T-helper 2 cell (primary cell): Measurements from ENCODE around the gene ENDOD1.

Experiments
- DNase-seq, 5 experiments: peaks; one replicate each; pipeline versions ENCODE4 v3.0.0 to v3.0.0-alpha.2; 2012 to 2022

The ENDOD1 gene

DNA sequence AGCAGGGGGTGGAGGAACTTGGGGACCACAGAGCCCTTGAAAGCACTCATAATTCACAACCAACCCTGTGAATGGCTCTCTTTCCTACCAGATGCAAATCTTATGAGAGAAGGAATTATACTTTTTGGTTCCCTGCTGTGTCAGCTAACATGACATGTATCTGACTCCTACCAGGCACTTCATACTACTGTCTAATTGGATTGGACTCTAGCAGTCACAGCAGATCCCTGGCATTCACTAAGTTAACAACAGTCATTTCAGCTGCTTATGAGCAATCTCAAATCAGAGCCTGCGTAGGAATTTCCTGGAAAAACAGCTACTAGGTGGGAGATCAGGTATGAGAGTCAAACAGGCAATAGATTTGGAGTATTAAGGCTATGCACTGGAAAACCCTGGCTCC lies 11.1 kb upstream of the ENDOD1 start:
- DNase-seq: no peak

DNA sequence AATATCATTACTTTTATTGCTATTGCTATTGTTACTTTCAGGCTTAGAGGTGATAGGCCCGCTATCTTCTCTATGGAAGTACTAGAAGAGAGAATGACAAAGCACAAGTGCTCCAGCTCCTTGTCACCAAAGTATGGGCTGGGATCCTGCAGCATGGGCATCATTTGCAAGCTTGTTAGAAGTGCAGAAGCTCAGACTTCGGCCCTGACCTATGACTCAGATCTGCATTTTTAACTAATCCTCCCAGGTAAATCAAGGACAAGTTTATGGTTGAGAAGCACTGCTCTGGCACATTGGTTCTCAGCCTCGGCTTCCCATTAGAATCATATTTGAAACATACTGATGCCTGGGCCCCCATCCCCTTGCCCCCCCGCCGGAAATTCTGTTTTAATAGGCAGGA lies 8.6 kb upstream of the ENDOD1 start:
- DNase-seq: no peak

DNA sequence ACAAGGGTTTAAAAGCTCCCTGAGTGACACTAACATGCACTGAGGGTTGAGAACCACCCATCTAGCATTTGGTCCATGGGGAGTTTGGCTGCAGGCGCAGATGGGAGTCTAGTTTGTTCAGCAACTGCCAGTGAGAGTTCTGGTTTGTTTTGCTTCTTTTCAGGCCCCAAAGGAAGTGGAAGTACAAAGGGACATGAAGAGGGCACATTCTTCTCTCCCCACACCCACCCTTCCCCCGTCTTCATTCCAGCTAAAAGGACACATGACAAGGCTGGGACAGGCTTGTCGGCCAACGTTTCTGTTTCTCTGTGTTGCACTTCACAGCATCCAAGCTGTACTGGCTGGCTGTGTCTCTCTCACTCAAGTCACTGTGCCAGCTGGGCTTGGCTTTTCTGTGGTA lies 8.2 kb upstream of the ENDOD1 start:
- no peak for DNase-seq

DNA sequence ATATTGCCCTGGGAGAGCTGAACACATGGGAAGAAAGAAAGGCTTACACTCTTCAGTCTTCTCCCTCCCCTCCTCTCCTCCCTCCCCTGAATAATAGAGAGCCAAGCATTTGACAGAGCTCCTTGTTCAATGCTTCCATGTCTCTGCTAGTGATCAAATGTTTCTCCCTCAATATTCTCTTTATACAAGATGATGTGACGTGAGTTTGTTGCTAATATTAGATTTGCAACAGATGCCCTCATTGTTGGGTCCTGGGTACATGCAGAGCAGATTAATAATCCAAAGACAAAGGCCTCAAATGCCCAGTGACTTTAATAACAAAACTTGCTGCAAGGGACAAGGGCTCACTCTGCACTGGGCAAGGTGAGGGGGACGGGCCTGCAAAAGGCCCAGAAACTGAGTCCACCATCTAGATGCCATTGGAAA lies 7.1 kb upstream of the ENDOD1 start:
- DNase-seq: no peak

DNA sequence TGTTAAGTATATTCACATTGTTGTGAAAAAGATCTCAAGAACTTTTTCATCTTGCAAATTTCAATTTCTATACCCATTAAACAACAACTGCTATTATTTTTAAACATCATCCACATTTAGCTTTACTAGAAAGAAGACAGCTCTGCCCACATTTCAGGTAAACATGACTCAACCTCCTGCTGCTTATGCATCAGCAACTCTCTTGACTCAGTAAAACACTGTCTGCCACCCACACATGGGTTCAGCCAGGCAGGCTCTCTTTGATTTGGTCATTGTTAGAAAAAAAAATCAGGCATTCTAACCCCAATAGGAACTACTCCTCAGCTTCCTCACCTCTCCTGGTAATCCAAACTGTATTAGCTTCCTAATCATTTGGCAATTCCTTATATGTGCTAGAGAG lies 5.1 kb upstream of the ENDOD1 start:
- DNase-seq: peak in 2 of 5 experiments; percentile 32 to 70

DNA sequence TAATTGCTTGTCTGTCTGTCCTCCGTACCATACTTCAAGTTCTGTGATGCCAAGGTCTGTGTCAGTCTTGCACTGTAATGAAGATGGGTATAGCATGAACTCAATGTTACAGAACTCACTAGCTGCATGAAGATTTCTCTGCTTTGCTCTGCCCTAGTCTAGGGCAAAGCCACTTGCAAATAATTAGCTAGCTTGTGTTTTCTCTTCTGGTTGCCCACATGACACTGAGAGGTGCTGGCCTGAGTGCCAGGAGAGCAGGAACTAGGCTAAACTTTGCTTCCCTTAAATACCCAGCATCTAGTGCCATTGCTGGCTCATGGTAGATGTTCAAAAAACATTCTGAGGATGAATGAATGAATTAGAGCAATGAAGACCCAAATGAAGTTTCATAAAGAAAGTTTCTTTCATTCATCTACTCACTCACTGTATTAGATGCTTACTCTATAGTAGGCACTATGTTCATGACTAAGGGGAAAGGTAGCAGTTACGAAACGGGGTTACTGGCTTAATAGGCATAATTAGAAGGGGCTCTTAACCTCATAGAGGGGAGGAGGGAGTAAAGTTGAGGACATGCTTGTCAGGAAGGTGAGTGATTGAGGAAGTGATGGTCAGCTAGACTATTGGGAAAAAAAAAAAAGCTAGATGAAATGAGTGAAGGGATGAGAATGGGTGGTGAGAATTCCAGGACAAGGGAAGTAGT lies 4.4 kb upstream of the ENDOD1 start:
- DNase-seq: no peak

DNA sequence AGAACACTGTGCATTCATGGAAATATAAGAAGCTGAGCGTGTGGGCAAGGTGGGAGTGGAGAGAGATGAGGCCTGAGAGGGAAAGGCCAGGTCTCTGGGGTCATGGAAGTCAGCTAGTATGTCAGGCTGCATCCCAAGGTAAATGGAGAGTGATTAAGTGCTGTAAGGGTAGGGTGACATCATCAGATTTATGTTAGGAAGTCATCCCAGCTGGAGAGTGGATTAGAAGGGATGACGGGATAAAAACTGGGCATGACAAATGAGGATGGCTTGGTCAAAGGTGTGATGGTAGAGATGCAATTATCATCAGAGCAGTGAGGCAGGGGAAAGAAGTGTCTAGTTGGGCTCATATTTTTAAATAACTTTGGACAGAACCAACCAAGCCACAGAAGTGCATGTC lies 3.5 kb upstream of the ENDOD1 start:
- DNase-seq: no peak

DNA sequence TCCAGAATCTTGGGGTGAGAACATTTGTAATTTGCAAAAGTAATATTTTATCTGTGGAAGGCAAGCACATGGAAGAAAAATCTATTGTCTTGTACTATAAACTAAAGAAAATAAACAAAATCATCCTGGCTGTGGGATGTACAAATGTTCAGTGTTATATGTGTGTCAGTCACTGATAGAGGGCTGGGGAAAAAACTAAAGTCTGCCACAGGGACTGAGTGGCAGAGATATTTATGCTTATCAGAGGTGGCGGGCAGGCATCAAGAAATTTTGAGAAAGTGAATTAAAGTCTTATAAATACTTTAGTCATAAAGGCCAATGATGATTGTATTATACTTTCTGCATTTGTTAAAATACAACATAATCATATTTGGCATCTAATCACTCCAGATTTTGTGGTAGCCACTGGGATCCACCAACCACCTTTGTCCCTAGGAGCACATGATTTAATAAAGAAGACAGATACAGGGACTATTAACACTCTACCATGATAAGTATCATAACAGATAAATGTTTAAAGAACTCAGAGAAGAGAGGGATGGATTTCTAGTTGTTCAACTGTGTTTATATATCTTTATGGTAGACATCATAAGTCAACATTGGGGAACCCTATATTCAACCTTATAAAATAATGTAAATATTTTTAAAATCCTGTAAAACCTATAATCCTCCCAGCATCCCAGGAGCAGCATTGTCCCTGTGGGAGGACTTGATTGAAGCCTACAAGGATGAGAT lies 2.6 kb upstream of the ENDOD1 start:
- no peak for DNase-seq

DNA sequence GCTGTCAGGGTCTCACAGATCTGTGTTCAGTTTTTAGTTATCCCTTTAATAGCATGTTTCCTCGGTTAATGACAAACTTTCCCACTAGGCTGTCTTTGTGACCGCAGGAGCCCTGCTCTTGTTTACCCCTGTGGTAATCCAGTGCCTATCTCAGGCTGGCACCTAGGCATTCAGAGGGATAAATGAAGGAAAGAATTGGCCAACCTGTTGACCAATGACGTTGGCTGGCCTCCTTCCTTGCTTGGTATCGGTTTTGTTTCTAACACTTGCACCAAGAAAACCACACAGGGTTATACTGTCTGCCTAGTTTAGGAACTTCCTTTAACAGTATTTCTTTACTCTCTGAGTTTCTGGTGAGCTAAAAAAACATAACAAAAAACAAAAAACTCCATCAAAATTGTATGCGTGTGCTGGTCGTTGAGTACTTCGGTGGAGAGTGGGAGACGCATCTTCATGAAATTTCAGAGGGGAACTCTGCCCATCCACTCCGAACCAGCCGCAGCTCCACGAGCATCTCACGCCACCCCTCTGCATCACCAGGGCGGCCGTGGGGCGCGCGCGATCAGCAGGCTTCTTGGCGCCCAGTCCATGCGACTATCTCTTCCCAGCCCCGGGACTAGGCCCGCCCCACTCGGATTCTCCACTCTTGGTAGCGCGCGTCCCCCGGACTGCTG lies 563 bp upstream of the ENDOD1 start:
- peak in 2 of 5 experiments; percentile 52 to 83 for DNase-seq

DNA sequence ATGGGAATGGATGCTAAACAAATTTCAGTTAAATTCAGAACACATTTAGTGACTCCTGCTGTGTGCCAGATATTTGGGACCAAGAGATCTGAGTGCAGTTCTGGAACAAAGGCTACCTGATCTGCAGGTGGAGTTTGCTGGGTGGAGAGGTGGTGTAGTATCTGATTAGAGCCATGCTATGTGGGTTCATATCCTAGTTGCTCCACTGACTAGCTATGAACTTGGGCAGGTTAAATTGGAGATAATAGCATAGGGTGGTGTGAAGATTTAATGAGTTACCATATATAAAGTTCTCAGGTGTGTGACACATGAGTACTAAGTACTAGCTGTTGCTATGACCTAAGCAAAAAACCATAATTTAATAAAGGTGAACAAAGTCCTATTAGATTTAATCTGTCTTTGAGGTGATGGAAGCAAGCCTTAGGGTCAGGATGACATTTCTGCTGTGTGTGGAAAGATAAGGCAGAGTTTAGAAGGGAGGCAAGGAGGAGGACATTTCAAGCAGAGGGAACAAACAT lies 2.1 kb downstream of the ENDOD1 start:
- no peak for DNase-seq

DNA sequence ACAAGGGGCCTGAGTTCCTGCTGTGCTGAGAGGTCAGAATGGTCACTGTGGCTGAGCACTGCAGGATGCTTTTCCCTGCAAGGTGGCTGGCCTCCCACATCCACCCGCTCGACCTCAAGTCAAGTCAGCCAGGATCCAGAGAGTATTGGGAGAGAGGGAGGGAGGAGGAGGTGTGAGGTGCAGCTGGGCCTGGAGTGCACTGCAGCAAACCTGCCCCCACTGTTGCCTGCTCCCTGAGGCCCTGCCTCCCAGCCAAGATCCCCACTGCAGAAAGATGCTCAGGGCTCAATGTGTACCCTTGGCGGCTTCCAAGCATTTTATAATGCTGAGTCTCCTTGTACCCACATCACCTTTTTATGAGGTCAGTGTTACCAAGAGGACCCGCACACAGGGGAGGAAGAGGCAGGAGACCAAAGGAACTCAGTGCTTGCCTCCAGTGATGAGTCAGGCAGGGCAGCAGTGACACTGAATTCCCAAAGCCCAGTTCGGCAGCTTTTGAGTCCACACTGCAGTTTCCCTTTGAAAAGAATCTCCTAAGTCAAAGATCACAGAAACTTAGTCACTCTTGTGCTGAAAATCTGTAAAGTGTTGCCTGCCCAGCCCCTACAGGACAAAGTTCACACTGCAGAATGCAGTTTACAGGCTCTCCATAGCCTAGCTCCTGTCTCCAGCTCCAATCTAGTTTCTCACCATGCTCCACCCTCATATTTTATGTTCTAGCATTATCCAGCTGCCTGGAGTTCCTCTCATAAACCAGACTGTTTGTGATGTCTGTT lies 3.1 kb downstream of the ENDOD1 start:
- DNase-seq: peak in 2 of 5 experiments; percentile 16 to 65

DNA sequence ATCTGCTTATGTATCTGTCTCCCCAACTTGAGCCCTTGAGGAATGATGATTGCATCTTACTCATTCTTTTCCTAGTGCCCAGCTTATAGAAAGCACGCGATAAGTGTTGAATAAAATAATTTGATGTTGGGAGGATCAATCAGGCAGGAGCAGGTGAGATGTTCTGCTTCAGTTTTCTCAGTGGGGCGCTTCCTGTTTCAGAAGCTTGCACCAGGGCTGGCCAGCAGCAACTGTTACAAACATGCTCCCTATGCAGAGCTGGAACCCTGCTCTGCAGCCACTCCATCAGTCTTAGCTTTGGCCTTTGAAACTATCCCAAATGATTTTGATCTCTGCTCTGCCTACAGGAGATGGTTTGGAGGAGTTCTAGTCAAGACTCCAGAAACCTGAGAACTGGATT lies 3.9 kb downstream of the ENDOD1 start:
- DNase-seq: no peak

DNA sequence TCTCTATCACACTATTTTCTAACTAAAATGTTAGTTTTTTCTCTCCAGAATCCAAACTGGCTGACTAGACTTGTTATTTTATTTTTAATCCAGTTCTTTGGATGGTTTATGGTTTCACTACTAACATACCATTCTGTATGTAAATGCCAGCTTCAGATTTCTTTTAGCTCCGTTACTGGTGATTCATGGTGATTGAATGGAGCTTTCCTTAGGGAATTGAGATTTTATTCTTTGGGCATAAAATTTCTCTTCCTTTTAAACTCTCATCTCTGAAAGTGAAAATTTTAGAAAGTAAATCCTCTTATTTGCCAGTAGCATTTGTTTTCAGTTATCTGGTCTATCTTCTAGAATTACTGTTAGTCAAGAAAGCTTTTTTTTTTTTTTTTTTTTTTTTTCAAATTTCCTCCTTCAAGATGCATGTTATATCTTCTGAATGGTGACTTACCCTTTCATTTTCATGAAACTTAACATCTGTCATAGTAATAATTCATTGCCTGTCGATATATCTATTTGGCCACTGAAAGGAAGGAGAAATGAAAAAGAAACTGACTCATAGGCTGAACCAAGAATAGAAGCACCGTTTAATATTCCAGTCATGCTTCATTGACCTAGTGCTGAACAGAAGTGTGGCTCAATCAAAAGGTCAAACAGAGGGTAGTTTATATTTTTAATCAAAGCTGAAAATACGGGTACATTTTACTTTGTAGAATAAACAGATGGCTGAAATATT lies 6.4 kb downstream of the ENDOD1 start:
- DNase-seq: peak in 1 of 5 experiments; percentile 76

DNA sequence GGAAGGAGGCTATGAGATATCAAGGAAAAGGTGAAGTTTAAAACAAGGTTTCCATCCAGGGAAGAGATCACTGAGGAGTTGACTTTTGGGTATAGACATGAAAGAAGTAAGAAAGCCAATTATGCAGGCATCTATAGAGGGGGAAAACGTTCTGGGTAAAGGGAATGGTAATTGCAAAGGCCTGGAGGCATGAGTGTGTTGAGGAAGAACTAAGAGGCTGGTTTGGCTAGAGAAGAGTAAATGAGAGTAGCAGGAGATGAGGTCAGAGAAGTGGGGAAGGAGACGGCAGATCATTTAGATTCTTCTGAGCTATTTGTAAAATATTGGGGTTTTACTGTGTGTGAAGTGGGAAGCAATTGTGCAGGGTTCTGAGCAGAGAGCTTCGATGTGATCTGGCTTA lies 7.6 kb downstream of the ENDOD1 start:
- DNase-seq: no peak

DNA sequence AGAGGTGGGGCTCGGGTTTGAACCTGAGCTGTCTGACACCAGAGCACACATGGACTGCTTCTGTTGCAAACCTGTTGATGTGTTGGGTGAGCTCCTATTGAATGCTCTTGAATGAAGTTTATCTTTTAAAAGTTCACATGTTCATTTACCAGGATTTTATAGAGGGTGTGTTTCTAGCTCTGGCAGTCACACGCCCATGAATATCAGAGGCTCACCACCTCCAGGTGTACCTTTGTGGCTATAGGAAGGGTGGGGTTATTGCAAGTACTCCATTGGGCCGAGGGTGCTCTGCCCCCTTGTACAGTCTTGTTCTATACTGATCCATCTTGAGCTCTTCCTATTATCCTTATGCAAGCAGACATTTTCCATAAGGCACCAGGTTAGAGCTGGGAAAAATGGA lies 9.2 kb downstream of the ENDOD1 start:
- DNase-seq: no peak

DNA sequence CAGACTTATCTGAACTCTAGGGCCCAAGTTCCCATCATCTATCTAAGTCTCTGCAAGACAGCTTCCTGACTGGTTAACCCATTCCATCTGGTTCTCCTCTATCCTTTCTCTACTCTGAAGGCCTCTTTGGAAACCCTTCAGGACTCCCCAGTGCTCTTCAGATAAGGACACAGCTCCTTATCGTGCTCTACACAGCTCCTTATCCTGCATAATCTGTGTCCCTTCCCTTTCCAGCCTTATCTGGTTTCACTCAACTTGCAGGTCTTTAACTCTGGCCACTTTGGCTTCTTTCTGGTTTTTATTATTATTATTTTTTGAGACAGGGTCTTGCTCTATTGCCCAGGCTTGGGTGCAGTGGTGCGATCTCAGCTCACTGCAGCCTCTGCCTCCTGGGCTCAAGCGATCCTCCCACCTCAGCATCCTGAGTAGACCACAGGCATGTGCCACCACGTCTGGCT lies 10.6 kb downstream of the ENDOD1 start:
- no peak for DNase-seq

DNA sequence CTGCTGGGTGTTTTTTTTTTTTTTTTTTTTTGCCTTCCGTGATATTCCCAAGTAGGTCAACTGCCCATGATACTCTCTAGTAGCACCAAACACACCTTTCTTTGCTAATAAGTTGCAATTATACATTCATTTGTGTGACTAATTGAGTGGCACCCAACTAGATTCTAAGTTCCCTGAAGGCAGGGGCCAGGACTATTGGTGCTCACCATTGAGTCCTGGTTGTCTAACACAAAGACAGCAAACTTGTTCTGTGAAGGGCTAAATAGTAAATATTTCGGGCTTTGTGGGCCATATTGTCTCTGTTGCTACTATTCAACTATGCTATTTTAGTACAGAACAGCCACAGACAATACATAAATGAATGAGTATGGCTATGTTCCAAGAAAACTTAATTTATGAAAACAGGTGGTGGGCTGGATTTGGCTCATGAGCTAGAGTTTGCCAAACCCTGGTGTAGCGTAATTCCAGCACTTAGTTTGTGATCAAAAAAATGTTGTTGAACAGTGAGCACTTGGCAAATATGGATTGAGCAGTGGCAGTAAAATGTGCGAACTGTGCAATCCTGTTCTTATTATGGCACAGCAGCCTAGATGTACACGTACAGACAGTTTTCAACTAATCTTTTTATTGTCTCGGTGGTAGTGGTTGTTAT lies 11.3 kb downstream of the ENDOD1 start:
- DNase-seq: no peak

DNA sequence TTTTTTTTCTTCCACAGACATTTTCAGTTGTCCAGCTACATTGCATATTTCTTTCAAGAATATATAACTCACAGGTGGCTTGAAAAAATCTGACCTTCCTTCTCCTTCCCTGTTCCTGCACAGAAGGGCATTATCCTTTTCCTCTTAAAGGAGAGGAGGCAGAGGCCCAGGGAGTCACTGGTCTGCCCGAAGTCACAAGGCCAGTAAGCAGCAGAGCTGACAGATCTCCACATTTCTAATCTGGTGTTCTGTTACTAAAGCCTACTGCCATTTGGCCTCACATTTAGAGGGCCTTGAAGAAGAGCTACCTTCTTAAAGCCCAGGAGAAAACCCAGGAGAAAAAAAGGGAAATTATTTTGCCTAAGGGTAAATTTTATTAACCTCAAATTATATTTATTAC lies 12.3 kb downstream of the ENDOD1 start:
- DNase-seq: no peak

DNA sequence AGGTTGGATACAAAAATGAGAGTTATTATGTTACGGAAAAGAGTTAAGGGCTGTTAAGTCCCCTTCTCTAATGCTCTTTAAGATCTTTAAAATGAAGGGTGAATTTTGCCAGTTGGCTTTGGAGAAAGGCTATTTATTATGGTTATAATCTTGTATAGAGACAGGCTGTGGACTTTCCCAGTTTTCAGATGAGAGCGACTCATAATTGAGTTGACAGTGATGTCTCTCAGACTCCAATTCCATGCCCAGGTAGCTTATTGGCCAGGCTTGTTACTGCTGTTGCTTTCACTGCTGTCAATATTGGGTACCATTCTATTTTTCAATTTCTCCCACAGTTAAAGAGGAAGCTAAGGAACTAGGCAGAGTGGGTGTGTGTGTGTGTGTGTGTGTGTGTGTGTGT lies 13.1 kb downstream of the ENDOD1 start:
- DNase-seq: no peak

DNA sequence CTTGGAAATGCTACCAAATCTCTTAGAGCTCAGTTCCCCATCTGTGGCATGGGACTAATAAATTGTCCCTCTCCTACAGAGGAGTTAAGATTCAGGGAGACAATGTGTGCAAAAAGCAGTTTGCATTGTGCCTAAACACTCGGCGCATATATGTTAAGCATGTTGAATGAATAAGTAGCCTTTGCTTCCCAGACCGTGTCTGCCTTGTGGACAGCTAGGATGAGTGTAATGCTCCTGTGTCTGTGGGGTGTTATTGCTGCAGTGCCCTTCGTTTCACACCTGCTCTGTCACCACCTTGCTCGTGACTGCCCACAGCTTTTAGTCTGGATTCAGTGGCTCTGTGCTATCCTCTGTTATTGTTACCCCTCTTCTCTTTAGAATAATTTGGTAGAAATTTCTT lies 14.1 kb downstream of the ENDOD1 start:
- DNase-seq: no peak

DNA sequence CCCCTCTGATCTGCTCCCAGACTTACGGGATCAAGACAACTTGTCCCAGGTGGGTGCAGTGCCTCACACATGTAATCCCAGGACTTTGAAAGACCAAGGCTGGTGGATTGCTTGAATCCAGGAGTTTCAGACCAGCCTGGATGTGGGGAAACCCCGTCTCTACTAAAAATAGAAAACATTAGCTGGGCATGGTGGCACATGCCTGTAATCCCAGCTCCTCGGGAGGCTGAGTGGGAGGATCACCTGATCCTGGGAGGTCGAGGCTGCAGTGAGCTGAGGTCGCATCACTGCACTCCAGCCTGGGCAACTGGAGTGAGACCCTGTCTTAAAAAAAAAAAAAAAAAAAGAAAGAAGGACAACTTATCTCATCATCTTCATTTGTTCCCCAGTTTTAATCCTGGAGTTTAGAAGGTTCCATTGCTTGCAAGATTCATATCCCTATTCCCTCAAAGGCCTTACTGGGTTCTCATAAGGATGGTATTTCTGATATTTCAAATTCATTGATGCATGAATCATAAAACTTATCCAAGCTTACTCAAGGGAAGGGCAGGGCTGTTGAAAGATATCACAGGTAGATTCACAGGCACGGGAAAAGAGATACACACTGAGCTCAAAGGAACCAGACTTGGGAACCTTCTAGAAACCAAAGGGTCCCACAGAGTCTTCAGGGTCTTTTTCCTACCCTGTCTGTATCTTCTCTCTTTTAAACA lies 14.6 kb downstream of the ENDOD1 start:
- DNase-seq: no peak
